ENCODE data around the gene NOP16.

Gene NOP16

GRCh38 chr5:176415952-176416924, 27.8 kb upstream of the NOP16 start, which contains the start of gene CLTB (continued):
- peak; percentile 52 for TF ChIP-seq PATZ1 (tag by site-specific recombination; IDR thresholded peaks at IDR 0.05)
- peak; percentile 62; the same call in 1 of the 2 replicates for TF ChIP-seq ZNF184 (tag by site-specific recombination; IDR thresholded peaks at IDR 0.05)
- TF ChIP-seq CTCF (tag by site-specific recombination; IDR thresholded peaks at IDR 0.05), result peak; percentile 75
- TF ChIP-seq PBX3 (CRISPR knock-in tag; IDR thresholded peaks at IDR 0.05), result peak; percentile 57
- 0 out of 2 replicates have a peak, but pooled peaks have one; percentile 40 for TF ChIP-seq ZNF785 (tag by site-specific recombination; IDR thresholded peaks at IDR 0.05)
- peak; percentile 18; the same call in 1 of the 2 replicates for TF ChIP-seq ZNF513 (tag by site-specific recombination; IDR thresholded peaks at IDR 0.05)
- peak; percentile 56 for TF ChIP-seq SETDB1 (IDR thresholded peaks at IDR 0.05; ENCODE audit: insufficient read length, low read length)
- TF ChIP-seq GLI2 (tag by site-specific recombination; IDR thresholded peaks at IDR 0.05; ENCODE audit: borderline replicate concordance, low read depth), result no peak
- TF ChIP-seq ZNF624 (tag by site-specific recombination; IDR thresholded peaks at IDR 0.05), result no peak
- no peak for TF ChIP-seq ZNF571 (tag by site-specific recombination; IDR thresholded peaks at IDR 0.05)
- peak; percentile 18; the same call in 1 of the 2 replicates for TF ChIP-seq ZBTB17 (tag by site-specific recombination; IDR thresholded peaks at IDR 0.05)
- peak; percentile 55; the same call in 1 of the 2 replicates for TF ChIP-seq ZNF600 (tag by site-specific recombination; IDR thresholded peaks at IDR 0.05)
- 0 out of 2 replicates have a peak, but pooled peaks have one; percentile 34 for TF ChIP-seq ZNF677 (tag by site-specific recombination; IDR thresholded peaks at IDR 0.05)
- no peak for TF ChIP-seq PRDM4 (tag by site-specific recombination; IDR thresholded peaks at IDR 0.05)
- no peak for TF ChIP-seq ZNF747 (tag by site-specific recombination; IDR thresholded peaks at IDR 0.05)
- peak; percentile 71; the same call in 1 of the 2 replicates for TF ChIP-seq ZNF561 (tag by site-specific recombination; IDR thresholded peaks at IDR 0.05; ENCODE audit: borderline replicate concordance)
- TF ChIP-seq ZNF341 (tag by site-specific recombination; IDR thresholded peaks at IDR 0.05; ENCODE audit: low read depth), result peak; percentile 58; the same call in 1 of the 2 replicates
- peak; percentile 50; the same call in 1 of the 2 replicates for TF ChIP-seq ZSCAN30 (tag by site-specific recombination; IDR thresholded peaks at IDR 0.05)
- no peak for TF ChIP-seq ZNF239 (tag by site-specific recombination; IDR thresholded peaks at IDR 0.05)
- no peak for TF ChIP-seq ZNF2 (tag by site-specific recombination; IDR thresholded peaks at IDR 0.05)
- TF ChIP-seq ZNF366 (tag by site-specific recombination; conservative IDR thresholded peaks at IDR 0.05), result no peak
- TF ChIP-seq ZNF596 (tag by site-specific recombination; IDR thresholded peaks at IDR 0.05), result peak; percentile 35; the same call in 1 of the 2 replicates
- TF ChIP-seq ZNF10 (tag by site-specific recombination; IDR thresholded peaks at IDR 0.05), result no peak; the same call in 1 of the 2 replicates
- peak; percentile 83 for TF ChIP-seq KLF10 (tag by site-specific recombination; IDR thresholded peaks at IDR 0.05)
- TF ChIP-seq IKZF3 (tag by site-specific recombination; IDR thresholded peaks at IDR 0.05), result peak; percentile 86

All from HEK293 (cell line).